HL-60/S4 (cell line): ENCODE measurements around the gene PIAS1.
"Not testable (repeated sequence)": the region's sequence is repeated elsewhere in the genome, so short reads cannot be mapped to it uniquely, and the experiment has no call there.

Source experiments
- in situ Hi-C: fragments of 300-500 bp; cut with MboI; formaldehyde crosslinking; loops from 2 replicates; pipeline ENCODE4 v1.14.3; 2022; ENCODE audit warnings: low sequenced_read_pairs

The PIAS1 gene

GRCh38 chr15:68229386-68230156 is 175.5 kb downstream of the PIAS1 start, which contains the start of gene CLN6:
Gene CLN6, minus strand, starts transcription at chr15:68229728. Its CDS starts 144 bp downstream, at chr15:68229584.
- in situ Hi-C loops: no loop called here

- in situ Hi-C loops: no loop called here
These were observed 176.3 kb downstream of the PIAS1 start for GRCh38 chr15:68230157-68231100.

GRCh38 chr15:68231102-68231818 is 177.1 kb downstream of the PIAS1 start:
- in situ Hi-C loops: no loop called here

GRCh38 chr15:68232449-68232848 is 178.3 kb downstream of the PIAS1 start:
- in situ Hi-C loops: no loop called here

GRCh38 chr15:68232937-68233336 is 178.8 kb downstream of the PIAS1 start:
- in situ Hi-C loops: no loop called here

- in situ Hi-C loops: no loop called here
These were observed 179.9 kb downstream of the PIAS1 start for GRCh38 chr15:68234060-68234459.

- in situ Hi-C loops: not testable (repeated sequence)
These were observed 180.4 kb downstream of the PIAS1 start for GRCh38 chr15:68234520-68234919.

- in situ Hi-C loops: no loop called here
These were observed 180.9 kb downstream of the PIAS1 start for GRCh38 chr15:68235022-68235421.

- in situ Hi-C loops: no loop called here
These were observed 184.9 kb downstream of the PIAS1 start for GRCh38 chr15:68239025-68239424.

- in situ Hi-C loops: no loop called here
These were observed 187.2 kb downstream of the PIAS1 start for GRCh38 chr15:68241088-68241935.
